Epidermal melanocyte (primary cell): ENCODE results near the gene TP53I11.

Source experiments
- DNase-seq: peaks from one replicate; pipeline ENCODE4 v3.0.0; 2011; ENCODE audit warnings: low spot score; ENCODE audit not compliant: insufficient read length

The TP53I11 gene

GRCh38 chr11:44887636-44888035, 63.0 kb downstream of the TP53I11 start:
- DNase-seq, result no peak

GRCh38 chr11:44886790-44887140, 63.9 kb downstream of the TP53I11 start:
- no peak for DNase-seq

- DNase-seq, result no peak
Measured at GRCh38 chr11:44885919-44886789, 64.5 kb downstream of the TP53I11 start.

GRCh38 chr11:44885065-44885810, 65.4 kb downstream of the TP53I11 start:
- no peak for DNase-seq

- no peak for DNase-seq
Measured at GRCh38 chr11:44884056-44884455, 66.6 kb downstream of the TP53I11 start.

GRCh38 chr11:44883277-44883676, 67.4 kb downstream of the TP53I11 start:
- DNase-seq, result no peak
